OCI-LY1 (cell line): ENCODE data around the gene MAST3.

Experiments
- EZH2 ChIP-seq: fragments of 200-600 bp; sonication (generic), shearing (Covaris generic); IDR thresholded peaks from 2 replicates; pipeline ENCODE4 v1.8.0; 2017; ENCODE audit warnings: borderline replicate concordance, mixed run types, mild to moderate bottlenecking, antibody characterized with exemption, low read length, moderate library complexity, mixed read lengths
- TF ChIP-seq, protein P1 (sequence below): fragments of 200-600 bp; sonication (generic), shearing (Covaris generic); IDR thresholded peaks from 2 replicates; pipeline ENCODE4 v1.5.1; 2017; ENCODE audit warnings: mild to moderate bottlenecking, antibody characterized with exemption, low read length, moderate library complexity, mixed read lengths

- TF ChIP-seq, protein P1, sequence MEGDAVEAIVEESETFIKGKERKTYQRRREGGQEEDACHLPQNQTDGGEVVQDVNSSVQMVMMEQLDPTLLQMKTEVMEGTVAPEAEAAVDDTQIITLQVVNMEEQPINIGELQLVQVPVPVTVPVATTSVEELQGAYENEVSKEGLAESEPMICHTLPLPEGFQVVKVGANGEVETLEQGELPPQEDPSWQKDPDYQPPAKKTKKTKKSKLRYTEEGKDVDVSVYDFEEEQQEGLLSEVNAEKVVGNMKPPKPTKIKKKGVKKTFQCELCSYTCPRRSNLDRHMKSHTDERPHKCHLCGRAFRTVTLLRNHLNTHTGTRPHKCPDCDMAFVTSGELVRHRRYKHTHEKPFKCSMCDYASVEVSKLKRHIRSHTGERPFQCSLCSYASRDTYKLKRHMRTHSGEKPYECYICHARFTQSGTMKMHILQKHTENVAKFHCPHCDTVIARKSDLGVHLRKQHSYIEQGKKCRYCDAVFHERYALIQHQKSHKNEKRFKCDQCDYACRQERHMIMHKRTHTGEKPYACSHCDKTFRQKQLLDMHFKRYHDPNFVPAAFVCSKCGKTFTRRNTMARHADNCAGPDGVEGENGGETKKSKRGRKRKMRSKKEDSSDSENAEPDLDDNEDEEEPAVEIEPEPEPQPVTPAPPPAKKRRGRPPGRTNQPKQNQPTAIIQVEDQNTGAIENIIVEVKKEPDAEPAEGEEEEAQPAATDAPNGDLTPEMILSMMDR: no peak
- TF ChIP-seq EZH2: no peak
These were observed 12.4 kb downstream of the MAST3 start for GRCh38 chr19:18109733-18110608.
